Activated CD4-positive, alpha-beta T cell treated with anti-CD3 and anti-CD28 coated beads, Interleukin-2, amount 50 U/mL, for 48 hours (primary cell): ENCODE data around the gene FLT1.

ENCODE experiments used
- DNase-seq, 2 experiments: peaks; one replicate each; pipeline ENCODE4 v3.0.0-alpha.2; 2020

The FLT1 gene

GRCh38 chr13:28494778-28495537, at the start of gene FLT1:
Gene FLT1 (minus strand): TSS chr13:28495128. CDS start chr13:28494843, 285 bp downstream.
- DNase-seq = peak; percentile 44 to 54

GRCh38 chr13:28544026-28544425, 49.1 kb upstream of the FLT1 start:
- DNase-seq = no peak

- DNase-seq = no peak
Observed at GRCh38 chr13:28542804-28543203, 47.9 kb upstream of the FLT1 start.

GRCh38 chr13:28541966-28542365, 47.0 kb upstream of the FLT1 start:
- no peak for DNase-seq

GRCh38 chr13:28540612-28541011, 45.7 kb upstream of the FLT1 start:
- DNase-seq = peak; percentile 41 to 59

- DNase-seq = no peak
Observed at GRCh38 chr13:28539625-28540286, 44.8 kb upstream of the FLT1 start.

GRCh38 chr13:28538932-28539331, 44.0 kb upstream of the FLT1 start:
- no peak for DNase-seq

GRCh38 chr13:28537171-28537570, 42.2 kb upstream of the FLT1 start:
- DNase-seq = no peak

GRCh38 chr13:28536371-28536770, 41.4 kb upstream of the FLT1 start:
- DNase-seq = no peak

GRCh38 chr13:28535734-28536133, 40.8 kb upstream of the FLT1 start:
- DNase-seq = no peak

GRCh38 chr13:28534801-28535200, 39.9 kb upstream of the FLT1 start:
- DNase-seq = no peak

- no peak for DNase-seq
Observed at GRCh38 chr13:28534210-28534609, 39.3 kb upstream of the FLT1 start.

GRCh38 chr13:28533441-28534166, 38.7 kb upstream of the FLT1 start:
- no peak for DNase-seq

GRCh38 chr13:28533125-28533436, 38.2 kb upstream of the FLT1 start:
- no peak for DNase-seq

GRCh38 chr13:28532388-28533124, 37.6 kb upstream of the FLT1 start:
- peak in 1 of 2 experiments; percentile 22 for DNase-seq

- no peak for DNase-seq
Observed at GRCh38 chr13:28531845-28532387, 37.0 kb upstream of the FLT1 start.

GRCh38 chr13:28531077-28531844, 36.3 kb upstream of the FLT1 start:
- DNase-seq = no peak

GRCh38 chr13:28530729-28531076, 35.8 kb upstream of the FLT1 start:
- DNase-seq = no peak

GRCh38 chr13:28529836-28530235, 34.9 kb upstream of the FLT1 start:
- DNase-seq = no peak

- DNase-seq = no peak
Observed at GRCh38 chr13:28528848-28529247, 33.9 kb upstream of the FLT1 start.

- DNase-seq = no peak
Observed at GRCh38 chr13:28528388-28528787, 33.5 kb upstream of the FLT1 start.

GRCh38 chr13:28527629-28528028, 32.7 kb upstream of the FLT1 start:
- DNase-seq = no peak
